Measurements from ENCODE around the gene ZGPAT. TPM values are rescaled to one million over a fixed set of nuclear protein-coding genes. Genes with fewer than 3 reads are reported as not detected.

Gene ZGPAT
- total and polyA plus RNA-seq, 2 donors (not counting 1 experiment from before 2014, with no cell fraction given) = 46.1 to 62.1 TPM

GRCh38 chr20:63743210-63743970, 35.6 kb downstream of the ZGPAT start:
- H3K9ac ChIP-seq (ENCODE audit: low read length) = no peak overlapping the region
- no peaks in the 10 kb centered on the region for H3K9me3 ChIP-seq (ENCODE audit: control extremely low read depth in 1 of 3, control insufficient read depth in 2 of 3, insufficient read depth in 1 of 3, low read length in 2 of 3)
- Mint-ChIP-seq H3K4me1 (no peaks in the 10 kb centered on the region), H3K27ac (no peak overlapping the region), H3K9me3 (ENCODE audit: insufficient read depth) (no peaks in the 10 kb centered on the region), H3K4me3 (no peak overlapping the region), H3K27me3 (no peaks in the 10 kb centered on the region)
- peaks cover 0 to 4% of the 10 kb centered on the region in 2 experiments for H3K36me3 ChIP-seq (replicated peaks in 1 of 2; ENCODE audit: control extremely low read depth in 1 of 2, control insufficient read depth in 1 of 2, extremely low read depth in 1 of 2, insufficient read depth in 2 of 2, low read length in 1 of 2)
- TF ChIP-seq CTCF (IDR thresholded peaks at IDR 0.05) (no peak), EZH2 (IDR thresholded peaks at IDR 0.05; ENCODE audit: borderline replicate concordance, insufficient read depth, low read depth, low read length, poor library complexity, severe bottlenecking) (no peak)
- peaks cover 14 to 20% of the 10 kb centered on the region in 2 donors for H3K4me1 ChIP-seq (ENCODE audit: control insufficient read depth in 2 of 2, insufficient read depth in 2 of 2, low read length in 2 of 2)
- intact Hi-C loops (cut with micrococcal nuclease) = no loop called here
- no peak overlapping the region for H3K4me2 ChIP-seq (replicated peaks; ENCODE audit: low read depth, low read length, poor library complexity, severe bottlenecking)
- WGBS (ENCODE audit: insufficient coverage) = 96% methylated on average over 24 of the region's 31 CpGs
- H2AFZ ChIP-seq (ENCODE audit: insufficient read depth, low read depth, low read length, poor library complexity, severe bottlenecking) = no peak overlapping the region
- no peak overlapping the region for H3K4me3 ChIP-seq (ENCODE audit: control extremely low read depth in 1 of 5, extremely low read depth in 1 of 5, insufficient read depth in 1 of 5, low read depth in 2 of 5, low read length in 4 of 5)
- no peaks in the 10 kb centered on the region for H3K27me3 ChIP-seq (replicated peaks in 1 of 4; ENCODE audit: control extremely low read depth in 1 of 4, control insufficient read depth in 3 of 4, insufficient read depth in 4 of 4, low read length in 3 of 4)
- peaks cover 5% of the 10 kb centered on the region for H4K20me1 ChIP-seq (ENCODE audit: control insufficient read depth, insufficient read depth, low read length, poor library complexity, severe bottlenecking)
- ATAC-seq (ENCODE audit: low read depth) = no peak
- CTCF ChIA-PET = interaction anchor here (0.7 kb wide), 1 partner anchor 331 kb away, joined by 3 read pairs; no protein-coding TSS in a partner anchor
- no peaks in the 10 kb centered on the region for H3K79me2 ChIP-seq (ENCODE audit: control insufficient read depth, insufficient read depth, low read length)
- POLR2A ChIA-PET = no interaction called here
- no peak overlapping the region for H3K27ac ChIP-seq (ENCODE audit: low read length in 2 of 2)
- DNase-seq = no peak

GRCh38 chr20:63744158-63744557, 36.3 kb downstream of the ZGPAT start:
- POLR2A ChIA-PET = no interaction called here
- CTCF ChIA-PET = no interaction called here
- Histone ChIP-seq H3K27ac (ENCODE audit: low read length in 2 of 2) (no peak overlapping the region), H3K27me3 (replicated peaks in 1 of 4; ENCODE audit: control extremely low read depth in 1 of 4, control insufficient read depth in 3 of 4, insufficient read depth in 4 of 4, low read length in 3 of 4) (no peaks in the 10 kb centered on the region), H4K20me1 (ENCODE audit: control insufficient read depth, insufficient read depth, low read length, poor library complexity, severe bottlenecking) (no peaks in the 10 kb centered on the region), H3K79me2 (ENCODE audit: control insufficient read depth, insufficient read depth, low read length) (no peaks in the 10 kb centered on the region), H2AFZ (ENCODE audit: insufficient read depth, low read depth, low read length, poor library complexity, severe bottlenecking) (no peak overlapping the region), H3K36me3 (replicated peaks in 1 of 2; ENCODE audit: control extremely low read depth in 1 of 2, control insufficient read depth in 1 of 2, extremely low read depth in 1 of 2, insufficient read depth in 2 of 2, low read length in 1 of 2) (peaks cover 0 to 4% of the 10 kb centered on the region in 2 experiments), H3K9ac (ENCODE audit: low read length) (no peak overlapping the region), H3K4me1 (ENCODE audit: control insufficient read depth in 2 of 2, insufficient read depth in 2 of 2, low read length in 2 of 2) (peaks cover 6 to 12% of the 10 kb centered on the region in 2 donors), H3K4me3 (ENCODE audit: control extremely low read depth in 1 of 5, extremely low read depth in 1 of 5, insufficient read depth in 1 of 5, low read depth in 2 of 5, low read length in 4 of 5) (no peak overlapping the region), H3K4me2 (replicated peaks; ENCODE audit: low read depth, low read length, poor library complexity, severe bottlenecking) (no peak overlapping the region), H3K9me3 (ENCODE audit: control extremely low read depth in 1 of 3, control insufficient read depth in 2 of 3, insufficient read depth in 1 of 3, low read length in 2 of 3) (no peaks in the 10 kb centered on the region)
- intact Hi-C loops (cut with micrococcal nuclease) = no loop called here
- H3K4me3 Mint-ChIP-seq = no peak overlapping the region
- DNase-seq (no peak), ATAC-seq (ENCODE audit: low read depth) (no peak)
- no peaks in the 10 kb centered on the region for H3K9me3 Mint-ChIP-seq (ENCODE audit: insufficient read depth)
- 80% methylated on average over 4 of the region's 4 CpGs for WGBS (ENCODE audit: insufficient coverage)
- H3K27me3 Mint-ChIP-seq = no peaks in the 10 kb centered on the region
- TF ChIP-seq CTCF (IDR thresholded peaks at IDR 0.05) = no peak
- no peak for TF ChIP-seq EZH2 (IDR thresholded peaks at IDR 0.05; ENCODE audit: borderline replicate concordance, insufficient read depth, low read depth, low read length, poor library complexity, severe bottlenecking)
- H3K4me1 Mint-ChIP-seq = no peaks in the 10 kb centered on the region
- no peak overlapping the region for H3K27ac Mint-ChIP-seq
